Superior temporal gyrus (tissue), 1 donor: ENCODE results near the gene DAAM2.
A peak's percentile ranks its signal among the peaks of the same experiment; 100 is the strongest.

Experiments used
- DNase-seq: peaks from one replicate; pipeline ENCODE4 v3.0.0-alpha.2; 2016; ENCODE audit errors: extremely low spot score

The DAAM2 gene

DNA sequence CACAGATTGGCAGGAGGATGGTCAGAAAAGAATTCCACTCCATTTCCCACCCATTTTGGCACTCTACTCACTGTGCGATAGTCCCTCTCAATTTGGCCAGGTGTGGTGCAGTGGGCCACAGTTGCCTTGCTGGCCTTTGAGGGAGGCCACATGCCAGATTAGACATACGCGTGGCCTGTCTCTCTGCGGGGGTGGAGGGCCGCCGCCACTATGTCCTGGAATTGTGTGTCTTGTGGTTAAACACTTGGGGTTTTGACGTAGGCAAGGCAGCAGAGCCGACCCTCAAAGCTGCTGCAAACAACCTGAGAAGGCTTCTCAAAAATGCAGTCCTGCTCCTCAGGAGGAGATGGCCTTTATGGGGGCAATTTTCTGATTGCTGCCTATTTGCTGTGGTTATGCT is 4.9 kb upstream of the DAAM2 start:
- no peak for DNase-seq

DNA sequence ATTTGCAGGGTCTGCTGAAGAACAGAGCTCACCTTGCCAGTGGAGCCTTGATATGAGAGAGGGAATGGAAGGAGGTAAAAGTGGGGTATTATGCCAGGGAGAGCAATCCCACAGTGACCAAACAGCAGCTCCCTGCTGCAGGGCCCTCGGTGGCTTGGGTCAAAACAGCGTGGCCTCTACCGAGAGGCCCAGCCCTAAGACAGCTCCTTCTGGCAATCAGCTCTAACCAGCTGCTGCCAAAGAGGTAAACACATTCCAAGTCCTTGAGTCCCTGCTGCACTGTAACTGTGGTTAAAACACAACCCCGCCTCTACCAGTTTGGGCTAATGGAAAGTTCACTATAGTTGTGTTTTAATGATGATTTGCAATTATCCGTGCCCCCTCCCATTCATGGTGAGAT is 1.4 kb upstream of the DAAM2 start:
- no peak for DNase-seq

DNA sequence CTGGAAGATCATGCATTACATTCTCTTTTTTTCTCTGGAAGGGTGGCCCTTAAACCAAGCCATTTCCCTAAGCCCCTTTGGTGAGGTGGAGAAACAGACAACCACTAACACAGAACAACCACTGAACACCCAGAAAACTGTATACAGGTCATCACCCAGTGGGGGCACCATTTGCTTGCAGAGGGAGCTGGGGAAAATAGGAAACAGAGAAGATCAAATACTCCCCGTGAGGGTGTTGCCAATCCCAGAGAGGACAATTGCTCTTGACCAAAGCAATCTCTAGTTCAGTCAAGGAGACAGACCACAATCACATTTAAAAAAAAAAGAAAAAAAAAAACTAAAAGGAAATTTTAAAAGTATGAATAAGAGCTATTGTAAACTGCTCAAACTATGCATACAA is 865 bp upstream of the DAAM2 start:
- DNase-seq = peak; percentile 66

DNA sequence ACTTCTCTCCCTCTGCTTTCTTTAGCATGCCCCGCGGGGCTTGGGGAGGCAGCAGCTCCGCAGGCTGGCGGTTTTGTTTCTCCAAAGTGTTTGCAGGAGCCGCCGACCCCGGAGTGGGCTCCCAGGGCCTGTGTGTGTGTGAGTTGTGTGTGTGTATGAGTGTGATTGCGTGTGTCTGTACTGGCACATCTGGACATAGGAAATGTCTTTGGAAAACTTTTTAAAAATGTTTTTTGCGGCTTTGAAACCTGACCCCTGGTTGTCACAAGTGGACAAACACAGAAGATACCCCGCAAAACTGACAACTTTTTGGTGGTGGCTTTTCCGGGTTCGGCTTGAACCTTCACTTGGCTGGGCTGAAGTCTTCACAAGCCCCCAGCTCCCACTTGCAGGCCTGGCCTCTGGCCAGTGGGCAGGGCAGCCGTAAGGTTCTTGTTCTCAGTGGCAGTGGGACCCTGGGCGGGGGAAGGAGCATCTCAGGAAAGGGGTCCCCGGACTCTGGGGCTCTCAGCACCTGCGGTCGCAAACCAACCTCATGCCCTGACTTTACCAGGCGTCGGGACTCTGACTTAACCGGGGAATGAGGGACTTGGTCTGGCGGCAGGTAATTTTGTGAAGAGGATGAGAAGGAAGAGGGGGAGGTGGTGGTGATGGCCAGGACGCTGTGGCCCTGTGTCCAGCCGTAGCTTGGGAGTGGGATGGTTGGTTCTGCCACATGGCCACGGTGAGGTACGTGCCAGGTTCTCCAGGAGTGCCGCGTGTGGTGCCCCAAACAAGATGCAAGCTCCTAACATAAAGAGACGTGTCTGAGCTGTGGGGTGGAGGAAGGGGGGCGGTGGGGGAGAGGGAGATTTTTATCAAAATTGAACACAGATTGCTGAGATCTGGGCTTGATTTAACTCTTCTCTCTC is 619 bp downstream of the DAAM2 start:
- DNase-seq = no peak

DNA sequence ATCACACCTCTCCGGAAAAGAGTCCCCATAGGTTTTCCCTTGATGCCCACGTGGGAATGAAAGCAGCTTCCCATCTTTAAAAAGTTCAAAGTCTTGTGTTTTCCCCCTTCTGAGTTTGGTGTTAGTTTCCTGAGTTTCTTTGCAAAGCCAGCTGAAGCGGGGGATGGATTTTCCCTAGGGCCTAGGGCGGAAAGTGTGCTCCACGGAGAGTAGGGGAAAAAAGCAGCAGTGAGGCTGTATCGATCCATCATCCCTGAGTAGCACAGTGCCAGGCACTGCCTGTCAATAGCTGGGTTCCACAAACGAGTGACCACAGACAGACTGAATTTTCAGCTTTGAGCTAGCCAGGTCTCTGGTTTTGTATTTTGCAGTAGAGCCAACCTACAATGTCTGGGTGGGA is 1.3 kb downstream of the DAAM2 start:
- DNase-seq = no peak

- DNase-seq = peak; percentile 78
Measured at GRCh38 chr6:39794231-39794630, 2.1 kb downstream of the DAAM2 start.

- no peak for DNase-seq
Measured at GRCh38 chr6:39797751-39798150, 5.6 kb downstream of the DAAM2 start.

- DNase-seq = no peak
Measured at GRCh38 chr6:39800034-39801032, 8.2 kb downstream of the DAAM2 start.

GRCh38 chr6:39801456-39802251 is 9.5 kb downstream of the DAAM2 start:
- no peak for DNase-seq

- DNase-seq = no peak
Measured at GRCh38 chr6:39803872-39804271, 11.7 kb downstream of the DAAM2 start.

GRCh38 chr6:39804466-39805065 is 12.4 kb downstream of the DAAM2 start:
- DNase-seq = no peak

GRCh38 chr6:39806278-39806677 is 14.1 kb downstream of the DAAM2 start:
- no peak for DNase-seq

- no peak for DNase-seq
Measured at GRCh38 chr6:39808346-39808745, 16.2 kb downstream of the DAAM2 start.

DNA sequence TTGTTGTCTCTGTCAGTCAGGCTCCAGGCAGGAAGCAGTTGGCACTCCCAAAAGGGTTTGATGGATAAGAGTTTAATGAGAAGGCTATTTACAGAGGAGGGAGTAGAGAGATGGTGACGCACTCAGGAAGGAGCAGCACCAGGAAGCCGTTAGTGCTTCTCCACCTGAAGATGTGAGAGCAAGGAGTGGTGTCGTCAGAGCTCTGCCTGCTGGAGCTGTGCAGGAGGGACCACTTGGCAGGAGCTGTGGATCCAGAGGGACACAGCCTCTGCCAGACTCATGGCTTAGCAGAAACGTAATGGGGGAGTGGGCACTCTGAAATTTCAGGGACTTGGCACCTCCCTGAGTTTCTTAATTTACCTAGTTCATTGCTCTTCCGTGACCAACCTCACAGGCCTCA is 16.8 kb downstream of the DAAM2 start:
- DNase-seq = no peak

- DNase-seq = no peak
Measured at GRCh38 chr6:39811835-39812345, 19.7 kb downstream of the DAAM2 start.

GRCh38 chr6:39812496-39812852 is 20.3 kb downstream of the DAAM2 start:
- no peak for DNase-seq

DNA sequence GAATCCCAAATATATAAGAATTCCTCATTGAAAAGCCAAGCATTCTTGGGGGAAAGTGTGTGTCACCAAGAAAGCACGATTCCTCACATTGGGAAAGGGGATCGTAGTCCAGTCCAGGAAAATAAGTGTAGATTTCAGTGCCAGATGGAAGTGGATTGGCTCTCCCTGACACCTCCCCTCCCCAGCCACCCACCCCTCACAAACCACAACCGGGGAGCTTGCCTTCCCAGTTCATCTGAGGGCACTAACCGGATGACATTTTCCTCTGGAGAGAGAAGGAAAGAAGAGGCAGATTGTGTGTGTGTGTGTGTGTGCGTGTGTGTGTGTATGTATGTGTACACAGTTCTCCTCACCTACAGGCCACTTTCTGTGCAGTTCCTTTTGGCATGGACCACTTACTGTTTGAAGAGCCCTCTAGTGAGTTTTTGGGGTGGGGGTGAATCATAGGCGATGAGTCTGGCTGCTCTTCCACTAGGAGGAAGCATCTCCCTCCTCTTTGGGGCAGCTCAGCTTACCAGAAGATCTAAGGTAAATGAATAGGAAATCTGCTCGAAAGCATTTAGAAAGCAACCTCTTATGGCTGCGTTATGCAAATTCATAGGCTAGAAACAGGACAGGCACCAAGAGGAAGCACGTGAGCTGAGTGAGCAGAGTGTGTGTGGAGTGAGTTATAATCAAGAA is 20.8 kb downstream of the DAAM2 start:
- DNase-seq = no peak

GRCh38 chr6:39814236-39814635 is 22.1 kb downstream of the DAAM2 start:
- no peak for DNase-seq

- no peak for DNase-seq
Measured at GRCh38 chr6:39815356-39815755, 23.2 kb downstream of the DAAM2 start.

- DNase-seq = no peak
Measured at GRCh38 chr6:39816747-39817146, 24.6 kb downstream of the DAAM2 start.

GRCh38 chr6:39818695-39819094 is 26.5 kb downstream of the DAAM2 start:
- DNase-seq = no peak
